Measurements from ENCODE around the gene MED13L. TPM values are rescaled to one million over a fixed set of nuclear protein-coding genes. Genes with fewer than 3 reads are reported as not detected.
"Not testable (repeated sequence)": the region's sequence is repeated elsewhere in the genome, so short reads cannot be mapped to it uniquely, and the experiment has no call there.

The MED13L gene
- total RNA-seq, 1 experiment from 2014 or later: 69.5 TPM

- Histone ChIP-seq H3K4me3 (no peak overlapping the region), H3K4me1 (replicated peaks) (peaks cover 73% of the 10 kb centered on the region), H3K36me3 (no peaks in the 10 kb centered on the region), H3K27ac (peak overlapping the region; percentile 60), H3K27me3 (replicated peaks) (no peaks in the 10 kb centered on the region), H3K9me3 (replicated peaks) (no peaks in the 10 kb centered on the region)
- peak in 1 of 2 experiments; percentile 83 for DNase-seq (ENCODE audit: low read depth in 1 of 2, low spot score in 2 of 2)
These were observed 134.3 kb downstream of the MED13L start for GRCh38 chr12:116142936-116143898.

GRCh38 chr12:116141833-116142162 is 135.7 kb downstream of the MED13L start:
- Histone ChIP-seq H3K4me3 (no peak overlapping the region), H3K27ac (no peak overlapping the region), H3K36me3 (no peaks in the 10 kb centered on the region), H3K4me1 (replicated peaks) (peaks cover 86% of the 10 kb centered on the region), H3K27me3 (replicated peaks) (no peaks in the 10 kb centered on the region), H3K9me3 (replicated peaks) (no peaks in the 10 kb centered on the region)
- no peak for DNase-seq (ENCODE audit: low read depth in 1 of 2, low spot score in 2 of 2)

- no peaks in the 10 kb centered on the region for H3K27me3 ChIP-seq (replicated peaks)
- no peak overlapping the region for H3K27ac ChIP-seq
- H3K9me3 ChIP-seq (replicated peaks): no peaks in the 10 kb centered on the region
- no peak overlapping the region for H3K4me3 ChIP-seq
- no peaks in the 10 kb centered on the region for H3K36me3 ChIP-seq
- DNase-seq (ENCODE audit: low read depth in 1 of 2, low spot score in 2 of 2): no peak
- H3K4me1 ChIP-seq (replicated peaks): peaks cover 88% of the 10 kb centered on the region
These were observed 136.2 kb downstream of the MED13L start for GRCh38 chr12:116141110-116141832.

GRCh38 chr12:116140529-116140928 is 137.0 kb downstream of the MED13L start:
- Histone ChIP-seq H3K27ac (no peak overlapping the region), H3K4me1 (replicated peaks) (peaks cover 89% of the 10 kb centered on the region)
- DNase-seq (ENCODE audit: low read depth in 1 of 2, low spot score in 2 of 2): no peak

GRCh38 chr12:116138781-116139180 is 138.7 kb downstream of the MED13L start:
- Histone ChIP-seq H3K4me3 (no peak overlapping the region), H3K27ac (peak overlapping the region; percentile 58), H3K27me3 (replicated peaks) (no peaks in the 10 kb centered on the region), H3K36me3 (no peaks in the 10 kb centered on the region), H3K4me1 (replicated peaks) (peaks cover 91% of the 10 kb centered on the region), H3K9me3 (replicated peaks) (no peaks in the 10 kb centered on the region)
- no peak for DNase-seq (ENCODE audit: low read depth in 1 of 2, low spot score in 2 of 2)

More at GRCh38 chr12:116140529-116140928, 137.0 kb downstream of the MED13L start:
- no peaks in the 10 kb centered on the region for H3K27me3 ChIP-seq (replicated peaks)
- H3K36me3 ChIP-seq: no peaks in the 10 kb centered on the region
- no peak overlapping the region for H3K4me3 ChIP-seq
- no peaks in the 10 kb centered on the region for H3K9me3 ChIP-seq (replicated peaks)

GRCh38 chr12:116138364-116138763 is 139.1 kb downstream of the MED13L start:
- H3K27me3 ChIP-seq (replicated peaks): no peaks in the 10 kb centered on the region
- DNase-seq (ENCODE audit: low read depth in 1 of 2, low spot score in 2 of 2): peak; percentile 83 to 94
- peak overlapping the region; percentile 58 for H3K27ac ChIP-seq
- no peaks in the 10 kb centered on the region for H3K36me3 ChIP-seq
- H3K4me3 ChIP-seq: no peak overlapping the region
- no peaks in the 10 kb centered on the region for H3K9me3 ChIP-seq (replicated peaks)
- peaks cover 91% of the 10 kb centered on the region for H3K4me1 ChIP-seq (replicated peaks)

- no peaks in the 10 kb centered on the region for H3K36me3 ChIP-seq
- H3K9me3 ChIP-seq (replicated peaks): no peaks in the 10 kb centered on the region
- DNase-seq (ENCODE audit: low read depth in 1 of 2, low spot score in 2 of 2): no peak
- H3K4me1 ChIP-seq (replicated peaks): peaks cover 86% of the 10 kb centered on the region
- H3K27me3 ChIP-seq (replicated peaks): no peaks in the 10 kb centered on the region
- H3K4me3 ChIP-seq: no peak overlapping the region
- peak overlapping the region; percentile 58 for H3K27ac ChIP-seq
These were observed 140.2 kb downstream of the MED13L start for GRCh38 chr12:116137318-116137717.

- Histone ChIP-seq H3K4me1 (replicated peaks) (peaks cover 82% of the 10 kb centered on the region), H3K36me3 (no peaks in the 10 kb centered on the region), H3K27me3 (replicated peaks) (no peaks in the 10 kb centered on the region), H3K9me3 (replicated peaks) (no peaks in the 10 kb centered on the region), H3K27ac (peak overlapping the region; percentile 51), H3K4me3 (no peak overlapping the region)
- DNase-seq (ENCODE audit: low read depth in 1 of 2, low spot score in 2 of 2): peak in 1 of 2 experiments; percentile 55
These were observed 141.2 kb downstream of the MED13L start for GRCh38 chr12:116136340-116136739.

- H3K9me3 ChIP-seq (replicated peaks): no peaks in the 10 kb centered on the region
- DNase-seq (ENCODE audit: low read depth in 1 of 2, low spot score in 2 of 2): peak; percentile 67 to 72
- peaks cover 83% of the 10 kb centered on the region for H3K4me1 ChIP-seq (replicated peaks)
- peak overlapping the region; percentile 51 for H3K27ac ChIP-seq
- H3K27me3 ChIP-seq (replicated peaks): no peaks in the 10 kb centered on the region
- H3K36me3 ChIP-seq: no peaks in the 10 kb centered on the region
- H3K4me3 ChIP-seq: no peak overlapping the region
These were observed 142.1 kb downstream of the MED13L start for GRCh38 chr12:116135209-116135930.

GRCh38 chr12:116133636-116134214 is 143.8 kb downstream of the MED13L start:
- Histone ChIP-seq H3K27ac (no peak overlapping the region), H3K36me3 (no peaks in the 10 kb centered on the region), H3K4me3 (no peak overlapping the region), H3K9me3 (replicated peaks) (no peaks in the 10 kb centered on the region), H3K4me1 (replicated peaks) (peaks cover 85% of the 10 kb centered on the region), H3K27me3 (replicated peaks) (no peaks in the 10 kb centered on the region)
- no peak for DNase-seq (ENCODE audit: low read depth in 1 of 2, low spot score in 2 of 2)

GRCh38 chr12:116133149-116133548 is 144.3 kb downstream of the MED13L start:
- Histone ChIP-seq H3K4me1 (replicated peaks) (peaks cover 82% of the 10 kb centered on the region), H3K27ac (no peak overlapping the region), H3K4me3 (no peak overlapping the region), H3K9me3 (replicated peaks) (no peaks in the 10 kb centered on the region), H3K36me3 (no peaks in the 10 kb centered on the region), H3K27me3 (replicated peaks) (no peaks in the 10 kb centered on the region)
- DNase-seq (ENCODE audit: low read depth in 1 of 2, low spot score in 2 of 2): no peak

GRCh38 chr12:116131987-116132386 is 145.5 kb downstream of the MED13L start:
- H3K4me3 ChIP-seq; H3K36me3 ChIP-seq; DNase-seq (ENCODE audit: low read depth in 1 of 2, low spot score in 2 of 2); H3K27ac ChIP-seq; H3K9me3 ChIP-seq (replicated peaks); H3K27me3 ChIP-seq (replicated peaks): not testable (repeated sequence)
- peaks cover 70% of the 10 kb centered on the region for H3K4me1 ChIP-seq (replicated peaks)

- no peak for DNase-seq (ENCODE audit: low read depth in 1 of 2, low spot score in 2 of 2)
- Histone ChIP-seq H3K27me3 (replicated peaks) (no peaks in the 10 kb centered on the region), H3K4me1 (replicated peaks) (peaks cover 63% of the 10 kb centered on the region), H3K4me3 (no peak overlapping the region), H3K36me3 (no peaks in the 10 kb centered on the region), H3K9me3 (replicated peaks) (no peaks in the 10 kb centered on the region), H3K27ac (no peak overlapping the region)
These were observed 146.3 kb downstream of the MED13L start for GRCh38 chr12:116131176-116131575.

All from SJSA1 (cell line).